ENCODE data around the gene SLC4A8. TPM values are rescaled to one million over a fixed set of nuclear protein-coding genes. Genes with fewer than 3 reads are reported as not detected.

Gene SLC4A8
- polyA plus RNA-seq, 1 donor (not counting 4 experiments of a cell fraction or from before 2014, with no cell fraction given): 2.3 TPM

GRCh38 chr12:51382173-51382572, 42.5 kb upstream of the SLC4A8 start:
- no peak for FAIRE-seq
- dilution Hi-C loops (cut with MboI; ENCODE audit: extremely low pct_ligation_motif_present, low sequenced_read_pairs): no loop called here

GRCh38 chr12:51383269-51383905, 41.2 kb upstream of the SLC4A8 start:
- Histone ChIP-seq H3K9me3 (ENCODE audit: control insufficient read depth, low read depth, low read length) (no peaks in the 10 kb centered on the region), H3K9me1 (ENCODE audit: control insufficient read depth, extremely low read depth, insufficient read depth, low read length) (peaks cover 1% of the 10 kb centered on the region), H3K27ac (ENCODE audit: control insufficient read depth, insufficient read depth, low read length) (no peak overlapping the region), H3K4me2 (ENCODE audit: control insufficient read depth, extremely low read depth, insufficient read depth, low read depth, low read length) (no peak overlapping the region), H2AFZ (ENCODE audit: control insufficient read depth, low read length) (no peak overlapping the region), H3K27me3 (ENCODE audit: control insufficient read depth, extremely low read depth, insufficient read depth, low read length) (no peaks in the 10 kb centered on the region), H3K4me3 (ENCODE audit: control insufficient read depth in 2 of 3, extremely low read depth in 1 of 3, insufficient read depth in 2 of 3, low read depth in 1 of 3, low read length in 3 of 3) (no peak overlapping the region), H3K9ac (ENCODE audit: control insufficient read depth, extremely low read depth, insufficient read depth, low read length) (no peak overlapping the region), H3K79me2 (ENCODE audit: control insufficient read depth, insufficient read depth, low read length) (peaks cover 9% of the 10 kb centered on the region), H4K20me1 (ENCODE audit: control insufficient read depth, extremely low read depth, insufficient read depth, low read length) (no peaks in the 10 kb centered on the region), H3K4me1 (ENCODE audit: control insufficient read depth, extremely low read depth, insufficient read depth, low read length) (peaks cover 26% of the 10 kb centered on the region), H3K36me3 (ENCODE audit: control insufficient read depth in 2 of 2, extremely low read depth in 1 of 2, insufficient read depth in 2 of 2, low read length in 2 of 2) (peaks cover 27 to 34% of the 10 kb centered on the region in 2 experiments)
- FAIRE-seq (peak; percentile 46), DNase-seq (ENCODE audit: low read depth, low spot score) (no peak)
- TF ChIP-seq EZH2 (IDR thresholded peaks at IDR 0.05; ENCODE audit: low read length) (no peak), CTCF (optimal IDR thresholded peaks at IDR 0.05 in 1 of 3, IDR thresholded peaks at IDR 0.05 in 1 of 3, conservative IDR thresholded peaks at IDR 0.05 in 1 of 3; ENCODE audit: extremely low read depth in 1 of 3, insufficient read depth in 2 of 3, low read length in 3 of 3) (no peak)
- dilution Hi-C loops (cut with MboI; ENCODE audit: extremely low pct_ligation_motif_present, low sequenced_read_pairs): no loop called here

More at GRCh38 chr12:51382173-51382572, 42.5 kb upstream of the SLC4A8 start:
- no peaks in the 10 kb centered on the region for H3K27me3 ChIP-seq (ENCODE audit: control insufficient read depth, extremely low read depth, insufficient read depth, low read length)
- H3K27ac ChIP-seq (ENCODE audit: control insufficient read depth, insufficient read depth, low read length): no peak overlapping the region
- no peak overlapping the region for H3K4me3 ChIP-seq (ENCODE audit: control insufficient read depth in 2 of 3, extremely low read depth in 1 of 3, insufficient read depth in 2 of 3, low read depth in 1 of 3, low read length in 3 of 3)
- H3K9me1 ChIP-seq (ENCODE audit: control insufficient read depth, extremely low read depth, insufficient read depth, low read length): no peaks in the 10 kb centered on the region
- peaks cover 31 to 45% of the 10 kb centered on the region in 2 experiments for H3K36me3 ChIP-seq (ENCODE audit: control insufficient read depth in 2 of 2, extremely low read depth in 1 of 2, insufficient read depth in 2 of 2, low read length in 2 of 2)
- TF ChIP-seq EZH2 (IDR thresholded peaks at IDR 0.05; ENCODE audit: low read length): no peak
- no peak for TF ChIP-seq CTCF (optimal IDR thresholded peaks at IDR 0.05 in 1 of 3, IDR thresholded peaks at IDR 0.05 in 1 of 3, conservative IDR thresholded peaks at IDR 0.05 in 1 of 3; ENCODE audit: extremely low read depth in 1 of 3, insufficient read depth in 2 of 3, low read length in 3 of 3)
- no peak overlapping the region for H3K4me2 ChIP-seq (ENCODE audit: control insufficient read depth, extremely low read depth, insufficient read depth, low read depth, low read length)
- no peak overlapping the region for H2AFZ ChIP-seq (ENCODE audit: control insufficient read depth, low read length)
- peaks cover 2% of the 10 kb centered on the region for H4K20me1 ChIP-seq (ENCODE audit: control insufficient read depth, extremely low read depth, insufficient read depth, low read length)
- peaks cover 9% of the 10 kb centered on the region for H3K79me2 ChIP-seq (ENCODE audit: control insufficient read depth, insufficient read depth, low read length)
- DNase-seq (ENCODE audit: low read depth, low spot score): no peak
- no peaks in the 10 kb centered on the region for H3K9me3 ChIP-seq (ENCODE audit: control insufficient read depth, low read depth, low read length)
- no peak overlapping the region for H3K9ac ChIP-seq (ENCODE audit: control insufficient read depth, extremely low read depth, insufficient read depth, low read length)
- peaks cover 18% of the 10 kb centered on the region for H3K4me1 ChIP-seq (ENCODE audit: control insufficient read depth, extremely low read depth, insufficient read depth, low read length)
